GM12891 (cell line): ENCODE measurements around the gene WDFY2.

Source experiments
- POLR2A ChIP-seq: IDR thresholded peaks from 2 replicates; pipeline ENCODE4 v1.6.1; 2011; ENCODE audit warnings: low read depth, low read length, control low read depth
- POLR2AphosphoS5 ChIP-seq: IDR thresholded peaks from 2 replicates; pipeline ENCODE4 v1.6.1; 2011; ENCODE audit warnings: low read depth, low read length, control low read depth

GRCh38 chr13:51793570-51794271 is 209.5 kb downstream of the WDFY2 start:
- TF ChIP-seq POLR2A (no peak), POLR2AphosphoS5 (no peak)
